ENCODE data around the gene NRXN2.

- TF ChIP-seq YY1 (tag by site-specific recombination; IDR thresholded peaks at IDR 0.05) = no peak
- no peak for TF ChIP-seq CTCF (tag by site-specific recombination; IDR thresholded peaks at IDR 0.05)
- TF ChIP-seq ZNF555 (tag by site-specific recombination; conservative IDR thresholded peaks at IDR 0.05) = no peak
- no peak for TF ChIP-seq ZNF112 (tag by site-specific recombination; IDR thresholded peaks at IDR 0.05)
- TF ChIP-seq REST (tag by site-specific recombination; IDR thresholded peaks at IDR 0.05) = no peak
- TF ChIP-seq PBX3 (CRISPR knock-in tag; IDR thresholded peaks at IDR 0.05) = no peak
- TF ChIP-seq ZNF416 (tag by site-specific recombination; IDR thresholded peaks at IDR 0.05) = no peak
- no peak for TF ChIP-seq ZBTB11 (tag by site-specific recombination; conservative IDR thresholded peaks at IDR 0.05; ENCODE audit: low read depth)
Measured at GRCh38 chr11:64673279-64673678, 49.7 kb downstream of the NRXN2 start.
